Suprapubic skin (tissue), 4 donors: ENCODE data around the gene IFIH1. TPM values are rescaled to one million over a fixed set of nuclear protein-coding genes. Genes with fewer than 3 reads are reported as not detected.

ENCODE experiments used
- DNase-seq, 2 donors: peaks; one replicate each; pipeline ENCODE4 v3.0.0-alpha.2; 2019; ENCODE audit warnings: low spot score in 2 of 2
- H3K27ac ChIP-seq: fragments of 200-600 bp; sonication (generic); one replicate; pipeline ENCODE4 v1.5.1; 2019
- H3K27me3 ChIP-seq: fragments of 200-600 bp; sonication (generic); one replicate; pipeline ENCODE4 v1.5.1; 2019
- H3K36me3 ChIP-seq: fragments of 200-600 bp; sonication (generic); one replicate; pipeline ENCODE4 v1.5.1; 2019
- H3K4me1 ChIP-seq: fragments of 200-600 bp; sonication (generic); one replicate; pipeline ENCODE4 v1.5.1; 2019
- H3K4me3 ChIP-seq: fragments of 200-600 bp; sonication (generic); one replicate; pipeline ENCODE4 v1.5.1; 2019; ENCODE audit warnings: mild to moderate bottlenecking
- H3K9me3 ChIP-seq: fragments of 200-600 bp; sonication (generic); one replicate; pipeline ENCODE4 v1.5.1; 2019
- CTCF ChIP-seq, 2 donors: fragments of 200-600 bp in 1 of 2; fragments of 450-650 bp in 1 of 2; sonication (generic) in 1 of 2; IDR thresholded peaks; one replicate each; pipeline ENCODE4 v1.5.1; 2016 to 2019; ENCODE audit warnings: antibody characterized with exemption in 2 of 2, mild to moderate bottlenecking in 1 of 2, moderate library complexity in 1 of 2
- EP300 ChIP-seq: sonication (generic); formaldehyde crosslinking; IDR thresholded peaks from one replicate; pipeline ENCODE4 v1.6.1; 2017; ENCODE audit warnings: antibody characterized with exemption
- POLR2A ChIP-seq, 2 donors: fragments of 450-650 bp; IDR thresholded peaks; one replicate each; pipeline ENCODE4 v1.6.1; 2017; ENCODE audit warnings: antibody characterized with exemption in 2 of 2, mild to moderate bottlenecking in 2 of 2, moderate library complexity in 2 of 2
- POLR2AphosphoS5 ChIP-seq, 3 donors: sonication (generic); formaldehyde crosslinking; IDR thresholded peaks; one replicate each; pipeline ENCODE4 v1.6.1; 2017; ENCODE audit warnings: antibody characterized with exemption in 3 of 3
- WGBS: methylation state at CpG from one replicate; pipeline ENCODE4 v1.1.5; 2018; 5-methylcytosine and 5-hydroxymethylcytosine counted together
- total RNA-seq, 4 donors: library from RNA; depleted of rRNA; stranded (reverse); fragments of >200 nt; gene quantifications; one replicate each; pipeline ENCODE4 v1.1.0, GENCODE V29; 2016

Gene IFIH1
- total RNA-seq, 4 donors from 2014 or later, result 8.7 to 20.7 (median 16.2) TPM

GRCh38 chr2:162320864-162321517, 2.5 kb upstream of the IFIH1 start:
- Histone ChIP-seq H3K4me1 (peaks cover 34% of the 10 kb centered on the region), H3K36me3 (no peaks in the 10 kb centered on the region), H3K9me3 (no peaks in the 10 kb centered on the region), H3K27ac (no peak overlapping the region), H3K4me3 (no peak overlapping the region), H3K27me3 (no peaks in the 10 kb centered on the region)
- TF ChIP-seq POLR2AphosphoS5 (IDR thresholded peaks at IDR 0.05), result no peak
- TF ChIP-seq CTCF (IDR thresholded peaks at IDR 0.05), result no peak
- TF ChIP-seq EP300, result no peak
- no peak for TF ChIP-seq POLR2A (IDR thresholded peaks at IDR 0.05)
- no peak for DNase-seq
- 60% methylated on average over 1 of the region's 1 CpG for WGBS

- peaks cover 38% of the 10 kb centered on the region for H3K4me1 ChIP-seq
Measured at GRCh38 chr2:162317861-162318327, 590 bp downstream of the IFIH1 start.

GRCh38 chr2:162317058-162317742, 1.3 kb downstream of the IFIH1 start:
- 60% methylated on average over 3 of the region's 3 CpGs for WGBS
- no peaks in the 10 kb centered on the region for H3K9me3 ChIP-seq
- peak overlapping the region; percentile 91 for H3K4me3 ChIP-seq
- TF ChIP-seq POLR2AphosphoS5 (IDR thresholded peaks at IDR 0.05) (no peak), CTCF (IDR thresholded peaks at IDR 0.05) (no peak), EP300 (no peak), POLR2A (IDR thresholded peaks at IDR 0.05) (no peak)
- H3K36me3 ChIP-seq, result no peaks in the 10 kb centered on the region
- no peaks in the 10 kb centered on the region for H3K27me3 ChIP-seq
- peaks cover 38% of the 10 kb centered on the region for H3K4me1 ChIP-seq
- no peak overlapping the region for H3K27ac ChIP-seq
- DNase-seq, result no peak

More at GRCh38 chr2:162317861-162318327, 590 bp downstream of the IFIH1 start:
- Histone ChIP-seq H3K27me3 (no peaks in the 10 kb centered on the region), H3K36me3 (no peaks in the 10 kb centered on the region), H3K27ac (peak overlapping the region; percentile 95), H3K9me3 (no peaks in the 10 kb centered on the region), H3K4me3 (peak overlapping the region; percentile 91)
- TF ChIP-seq CTCF (IDR thresholded peaks at IDR 0.05), result no peak
- TF ChIP-seq POLR2A (IDR thresholded peaks at IDR 0.05), result no peak
- no peak for TF ChIP-seq EP300
- no peak for TF ChIP-seq POLR2AphosphoS5 (IDR thresholded peaks at IDR 0.05)
- 2% methylated on average over 11 of the region's 16 CpGs for WGBS
- DNase-seq, result no peak

GRCh38 chr2:162316590-162316989, 1.9 kb downstream of the IFIH1 start:
- 71% methylated on average over 2 of the region's 2 CpGs for WGBS
- H3K4me1 ChIP-seq, result peaks cover 38% of the 10 kb centered on the region

More at GRCh38 chr2:162316590-162316989, 1.9 kb downstream of the IFIH1 start:
- Histone ChIP-seq H3K4me3 (peak overlapping the region; percentile 91), H3K27me3 (no peaks in the 10 kb centered on the region), H3K9me3 (no peaks in the 10 kb centered on the region), H3K27ac (no peak overlapping the region), H3K36me3 (no peaks in the 10 kb centered on the region)
- TF ChIP-seq CTCF (IDR thresholded peaks at IDR 0.05), result no peak
- TF ChIP-seq EP300, result no peak
- no peak for TF ChIP-seq POLR2A (IDR thresholded peaks at IDR 0.05)
- no peak for TF ChIP-seq POLR2AphosphoS5 (IDR thresholded peaks at IDR 0.05)
- DNase-seq, result no peak
